Stimulated activated CD8-positive, alpha-beta memory T cell treated with anti-CD3 and anti-CD28 coated beads, Interleukin-12 subunit alpha, Interleukin-12 subunit beta, amount 100 ng/mL, for 4 hours (primary cell): Measurements from ENCODE around the gene UNKL.
"Not testable (repeated sequence)": the region's sequence is repeated elsewhere in the genome, so short reads cannot be mapped to it uniquely, and the experiment has no call there.

Experiments
- DNase-seq: peaks from one replicate; pipeline ENCODE4 v3.0.0-alpha.2; 2020; ENCODE audit warnings: low read depth

UNKL gene

DNA sequence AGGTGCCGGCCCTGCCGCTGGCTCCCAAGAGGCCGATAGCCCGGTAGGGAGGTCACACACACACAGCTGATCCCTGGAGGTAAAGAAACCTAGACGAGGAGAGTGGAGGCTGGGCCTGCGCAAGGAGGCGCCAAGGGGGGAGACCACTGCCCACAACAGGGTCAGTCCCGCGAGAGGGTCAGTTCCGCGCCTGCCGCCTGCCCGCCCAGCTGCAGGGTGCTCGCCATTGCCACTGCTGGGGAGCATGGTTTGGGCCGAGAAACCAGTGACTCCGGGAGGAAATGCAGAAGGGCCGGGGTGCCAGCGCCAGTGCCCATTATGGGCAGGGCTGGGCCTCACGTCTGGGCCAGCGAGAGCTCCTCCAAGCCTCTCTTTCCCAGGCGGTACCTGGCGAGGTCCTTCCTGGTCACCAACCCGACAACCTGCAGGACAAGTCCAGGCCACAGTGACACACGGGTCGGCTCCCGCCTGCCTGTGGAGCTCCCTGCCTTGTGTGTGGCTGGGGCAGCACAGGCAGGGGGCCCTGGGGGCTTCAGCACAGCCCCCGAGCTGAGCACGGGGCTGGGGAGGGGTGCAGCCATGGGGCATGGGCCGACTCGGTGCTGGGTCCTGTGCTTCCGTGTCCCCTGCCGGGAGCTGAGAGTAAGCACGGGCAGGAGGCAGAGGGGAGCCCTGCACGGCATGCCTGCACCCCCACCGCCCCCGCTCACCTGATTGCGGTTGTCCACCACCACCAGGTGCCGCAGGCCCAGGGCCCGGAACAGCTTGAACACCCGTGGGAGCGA is 32.0 kb upstream of the UNKL start:
- no peak for DNase-seq

DNA sequence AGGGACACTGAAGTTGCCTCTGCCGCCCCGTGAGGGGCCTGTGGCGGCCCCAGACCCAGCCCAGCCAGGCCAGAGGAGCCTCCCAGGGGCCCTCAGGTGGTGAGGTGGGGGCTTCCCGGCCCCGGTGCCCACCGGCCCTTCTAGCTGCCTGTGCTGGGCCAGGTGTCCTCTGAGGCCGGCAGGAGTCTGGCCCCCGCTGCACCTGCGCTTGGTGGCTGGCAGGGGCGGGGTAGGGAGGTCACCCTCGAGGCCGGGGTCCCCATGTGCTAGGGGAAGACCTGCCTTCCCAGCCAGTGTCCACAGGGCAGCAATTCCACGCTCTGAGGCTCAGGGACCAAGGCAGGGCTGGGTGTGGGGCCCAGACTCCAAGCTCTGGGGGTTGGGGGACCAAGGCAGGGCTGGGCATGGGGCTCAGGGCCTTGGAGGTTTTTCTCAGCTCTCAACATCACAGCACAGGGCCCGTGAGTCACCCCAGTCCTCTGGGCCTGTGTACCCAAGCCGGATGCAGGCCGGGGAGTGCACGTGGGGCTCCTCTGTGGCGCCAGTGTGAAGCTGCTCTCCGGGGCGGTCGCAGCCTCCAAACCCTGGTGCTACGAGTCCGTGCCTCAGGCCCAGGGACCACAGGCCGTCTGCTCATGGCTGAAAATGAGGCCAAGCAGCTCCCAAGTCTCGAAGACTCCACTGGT is 31.2 kb upstream of the UNKL start:
- no peak for DNase-seq

DNA sequence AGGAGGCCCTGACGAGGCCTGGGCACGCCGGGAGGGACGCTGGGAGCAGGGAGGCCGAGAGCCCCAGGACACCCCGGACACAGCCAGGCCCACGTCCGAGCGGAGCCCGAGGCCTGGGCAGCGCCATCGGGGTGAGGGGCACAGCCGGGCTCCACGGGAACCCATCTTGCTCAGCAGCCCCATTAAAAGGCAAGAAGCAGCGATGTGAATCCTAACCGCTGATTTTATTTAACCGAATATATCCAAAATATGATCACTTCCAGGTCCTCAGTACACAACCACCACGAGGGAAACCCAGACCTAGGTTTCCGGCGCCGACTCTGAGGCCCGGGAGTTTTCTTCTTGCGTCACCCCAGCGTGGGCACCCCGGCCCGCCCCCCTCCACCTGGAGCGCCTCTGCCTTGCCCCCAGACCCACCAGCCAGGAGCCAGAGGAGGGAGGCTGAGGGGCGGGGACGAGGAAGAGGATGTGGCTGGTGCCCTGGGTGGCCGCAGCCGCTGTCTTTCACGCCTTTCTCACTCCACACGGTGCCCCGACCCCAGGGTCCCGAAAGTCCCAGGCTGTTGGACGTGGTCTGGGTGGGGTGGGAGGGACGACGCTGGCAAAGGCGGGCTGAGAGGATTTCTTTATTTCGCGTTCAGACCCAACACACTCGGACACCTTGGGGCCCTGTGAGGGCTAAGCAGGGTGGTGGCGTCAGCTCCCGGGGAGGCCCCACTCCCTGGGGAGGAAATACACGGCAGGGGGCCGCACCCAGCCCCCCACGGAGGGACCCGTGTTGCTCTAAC is 30.4 kb upstream of the UNKL start:
- DNase-seq = no peak

DNA sequence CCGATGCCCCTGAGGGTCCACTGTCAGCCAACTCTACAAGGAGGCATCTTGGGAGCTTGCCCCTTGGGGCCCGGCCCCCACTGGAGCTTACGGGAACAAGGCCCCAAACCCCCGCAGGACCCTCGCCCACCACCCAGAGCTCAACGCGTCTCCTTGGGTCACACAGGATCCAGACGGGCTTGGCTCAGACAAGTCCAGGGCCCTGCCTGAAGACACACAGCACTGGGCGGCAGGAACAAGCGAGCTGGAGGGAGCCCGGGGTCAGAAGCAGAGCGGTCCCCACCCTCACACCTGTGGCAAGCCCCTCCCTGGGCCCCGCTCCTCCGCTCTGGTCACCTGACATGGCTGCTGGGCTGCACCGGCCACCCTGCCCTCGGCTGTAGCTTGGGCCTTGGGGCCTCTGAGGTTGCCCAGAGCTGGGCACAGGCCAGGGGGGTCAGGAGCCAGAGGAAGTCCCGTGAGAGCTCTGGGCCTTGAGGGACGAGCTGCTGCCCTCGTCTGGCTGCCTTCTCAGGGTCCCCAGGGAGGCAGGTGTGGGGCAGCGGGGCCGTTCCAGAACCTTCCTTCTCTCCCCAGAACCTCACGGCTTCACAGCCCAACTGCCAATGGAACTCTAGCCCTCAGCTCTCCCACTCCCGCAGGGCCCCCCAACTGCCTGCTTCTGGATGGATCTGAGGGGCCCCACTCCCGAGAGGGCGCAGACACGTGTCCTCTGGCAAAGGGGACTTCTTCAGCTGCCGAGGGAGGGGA is 29.7 kb upstream of the UNKL start, which contains the start of gene CCDC154:
Gene CCDC154 (minus strand): TSS at position 577 of the 750 bp plus-strand sequence. CDS start 234 bp downstream, at position 343.
- no peak for DNase-seq

DNA sequence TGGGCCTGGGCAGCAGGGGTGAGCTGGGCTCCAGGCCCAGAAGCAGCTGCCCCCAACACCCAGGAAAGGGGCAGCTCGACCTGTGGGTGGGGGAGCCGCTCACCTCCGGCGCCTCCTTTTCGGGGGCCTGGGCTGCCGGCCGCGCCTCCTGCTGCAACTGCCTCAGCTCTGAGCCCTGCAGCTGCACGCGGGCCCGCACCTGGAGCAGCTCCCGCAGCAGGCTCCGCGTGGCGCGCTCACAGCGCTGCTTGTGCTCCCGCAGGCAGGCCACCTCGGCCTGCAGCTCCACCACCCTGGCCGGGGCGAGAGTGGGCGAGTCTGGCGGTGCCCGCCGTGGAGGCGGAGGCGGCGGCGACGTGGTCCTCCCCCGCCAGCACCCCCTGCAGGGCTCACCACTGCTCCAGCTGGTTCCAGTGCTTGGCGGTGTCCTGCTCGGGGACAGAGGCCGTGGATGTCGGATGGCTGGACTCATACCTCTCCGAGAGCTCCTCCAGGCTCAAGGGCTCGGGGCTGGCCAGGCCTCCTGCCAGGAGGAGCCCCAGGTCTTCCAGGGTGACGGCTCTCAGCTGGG is 29.0 kb upstream of the UNKL start:
- no peak for DNase-seq

DNA sequence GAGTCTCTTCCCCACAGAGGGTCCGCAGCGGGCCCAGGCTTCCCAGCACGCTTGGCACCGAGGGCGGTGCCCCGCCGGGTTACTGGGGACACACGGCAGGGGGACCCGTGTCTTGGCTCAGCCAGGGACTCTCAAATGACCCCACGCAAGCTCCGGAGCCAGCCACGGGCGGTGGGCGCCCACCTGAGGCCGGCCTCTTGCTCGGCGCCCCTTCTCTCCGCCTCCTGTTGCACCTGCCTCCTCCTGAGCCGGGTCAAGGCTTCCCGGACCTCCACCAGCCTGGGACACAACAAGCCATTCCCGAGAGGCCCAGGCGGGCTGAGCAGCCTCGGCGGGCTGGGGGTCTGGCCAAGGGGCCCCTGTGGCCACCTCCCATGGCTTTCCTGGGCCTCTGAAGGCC is 28.2 kb upstream of the UNKL start:
- no peak for DNase-seq

DNA sequence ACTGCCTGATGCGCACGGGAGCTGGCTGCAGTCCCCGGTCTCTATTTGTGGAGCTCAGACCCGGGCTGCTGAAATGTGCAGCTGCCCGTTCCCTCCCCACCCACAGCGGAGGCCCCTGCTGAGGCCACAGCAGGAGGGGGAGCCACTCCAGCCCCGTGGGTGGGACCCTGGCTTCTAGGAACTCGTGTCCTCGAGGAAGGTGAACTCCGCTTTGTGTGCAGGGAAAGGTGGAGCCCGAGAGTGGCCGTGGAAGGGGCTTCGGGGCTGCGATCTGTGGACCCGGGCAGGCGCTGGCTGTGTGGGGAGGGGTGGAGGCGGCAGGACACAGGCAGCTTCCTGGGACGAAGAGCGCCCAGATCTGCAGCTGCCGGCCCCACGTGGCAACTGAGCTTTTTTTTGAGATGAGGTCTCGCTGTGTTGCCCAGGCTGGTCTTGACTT is 26.9 kb upstream of the UNKL start:
- no peak for DNase-seq

DNA sequence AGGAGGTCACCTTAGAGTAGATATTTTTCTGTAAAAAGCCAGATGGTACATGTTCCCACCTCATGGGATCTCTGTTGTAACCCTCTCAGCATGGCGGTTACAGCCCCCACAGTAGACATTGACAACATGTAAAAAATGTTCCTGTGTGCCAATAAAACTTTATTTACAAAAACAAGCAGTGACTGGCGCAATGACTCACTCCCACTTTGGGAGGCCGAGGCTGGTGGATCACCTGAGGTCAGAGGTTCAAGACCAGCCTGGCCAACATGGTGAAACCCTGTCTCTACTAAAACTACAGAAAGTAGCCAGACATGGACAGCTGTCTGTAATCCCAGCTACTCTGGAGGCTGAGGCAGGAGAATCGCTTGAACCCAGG is 25.2 kb upstream of the UNKL start:
- not testable (repeated sequence) for DNase-seq

DNA sequence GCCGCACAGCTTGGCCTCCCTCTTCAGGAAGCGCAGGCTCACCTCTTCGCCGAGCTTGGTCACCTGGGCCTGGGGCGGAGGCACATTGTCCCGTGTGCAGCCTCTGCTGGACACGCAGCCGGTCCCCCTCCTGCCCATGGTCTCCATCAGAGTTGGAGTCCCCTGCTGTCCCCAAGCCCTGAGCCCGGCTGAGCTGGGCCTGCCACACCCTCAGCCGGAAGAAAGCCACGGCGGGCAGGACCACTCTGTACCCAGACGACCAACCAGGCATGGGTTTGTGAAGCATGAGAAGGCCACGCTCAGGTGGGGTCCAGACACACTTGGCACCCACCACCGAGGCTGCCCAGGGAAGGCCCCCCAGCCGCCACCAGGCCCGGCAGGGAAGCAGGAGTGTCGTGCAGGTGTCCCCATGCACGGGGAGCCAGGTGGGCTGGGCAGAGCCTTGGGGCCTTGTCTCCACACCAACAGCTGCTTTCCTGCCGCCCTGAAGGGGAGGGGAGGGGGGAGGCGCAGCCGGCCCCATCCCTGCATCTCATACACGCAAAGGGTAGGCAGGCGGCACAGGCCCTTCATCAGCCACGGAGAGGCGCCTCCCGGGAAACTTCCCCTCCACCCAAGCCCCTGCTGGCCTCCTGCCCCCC is 24.7 kb upstream of the UNKL start:
- no peak for DNase-seq

DNA sequence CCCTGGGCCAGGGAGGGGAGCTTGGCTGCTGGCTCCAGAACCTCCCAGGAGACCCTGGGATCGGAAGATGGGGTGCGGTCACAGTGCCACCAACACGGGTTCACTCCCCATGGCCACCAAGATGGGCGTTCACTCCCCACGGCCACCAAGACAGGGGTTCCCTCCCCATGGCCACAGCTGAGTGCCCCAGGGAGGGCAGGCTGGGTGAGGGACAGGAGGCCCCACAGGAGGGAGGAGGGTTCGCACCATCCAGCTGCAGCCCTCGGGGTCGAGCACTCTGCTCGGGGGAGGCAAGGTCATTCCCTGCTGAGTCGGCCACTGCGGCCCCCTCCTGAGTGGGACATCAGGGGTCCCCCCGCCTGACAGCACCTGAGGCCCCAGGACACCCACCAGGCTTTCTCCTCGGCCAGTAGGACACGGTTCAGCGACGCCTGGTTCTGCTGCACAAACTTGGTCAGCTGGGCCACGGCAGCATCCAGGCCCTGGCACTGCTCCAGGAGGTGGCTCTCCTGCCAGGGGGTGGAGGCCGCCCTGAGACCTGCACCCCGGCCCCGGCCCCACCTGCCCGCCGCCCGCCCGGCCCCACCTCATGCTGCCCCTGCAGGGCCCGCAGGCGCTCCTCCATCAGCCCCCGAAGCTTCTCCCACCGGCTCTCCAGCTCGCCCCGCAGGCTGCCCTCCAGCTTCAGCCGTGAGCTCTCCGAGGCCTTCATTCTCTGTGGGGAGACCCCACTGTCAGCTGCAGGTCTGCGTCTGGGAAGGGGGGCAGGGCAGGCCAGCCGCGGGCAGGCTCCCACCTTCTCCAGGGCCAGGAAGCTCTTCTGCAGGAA is 23.9 kb upstream of the UNKL start:
- no peak for DNase-seq

DNA sequence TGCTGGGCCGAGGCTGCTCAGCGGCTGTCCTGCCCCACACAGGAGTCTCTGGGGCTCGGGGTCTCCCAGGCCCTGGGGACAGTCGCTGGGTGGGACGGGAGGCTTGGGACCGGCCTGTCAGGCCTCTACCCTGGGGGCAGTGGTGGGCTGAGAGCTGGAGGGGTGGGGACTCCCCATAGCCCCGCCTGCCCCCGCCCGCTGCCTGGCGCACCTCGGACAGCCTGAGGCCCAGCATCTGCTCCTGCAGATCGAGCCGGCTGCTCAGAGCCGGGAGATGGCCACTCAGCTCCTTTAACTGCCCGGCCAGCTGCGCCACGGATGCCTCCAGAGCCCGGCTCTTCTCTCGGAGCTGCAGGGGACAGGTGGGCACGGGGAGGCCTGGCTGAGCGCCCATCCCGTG is 23.1 kb upstream of the UNKL start:
- no peak for DNase-seq

DNA sequence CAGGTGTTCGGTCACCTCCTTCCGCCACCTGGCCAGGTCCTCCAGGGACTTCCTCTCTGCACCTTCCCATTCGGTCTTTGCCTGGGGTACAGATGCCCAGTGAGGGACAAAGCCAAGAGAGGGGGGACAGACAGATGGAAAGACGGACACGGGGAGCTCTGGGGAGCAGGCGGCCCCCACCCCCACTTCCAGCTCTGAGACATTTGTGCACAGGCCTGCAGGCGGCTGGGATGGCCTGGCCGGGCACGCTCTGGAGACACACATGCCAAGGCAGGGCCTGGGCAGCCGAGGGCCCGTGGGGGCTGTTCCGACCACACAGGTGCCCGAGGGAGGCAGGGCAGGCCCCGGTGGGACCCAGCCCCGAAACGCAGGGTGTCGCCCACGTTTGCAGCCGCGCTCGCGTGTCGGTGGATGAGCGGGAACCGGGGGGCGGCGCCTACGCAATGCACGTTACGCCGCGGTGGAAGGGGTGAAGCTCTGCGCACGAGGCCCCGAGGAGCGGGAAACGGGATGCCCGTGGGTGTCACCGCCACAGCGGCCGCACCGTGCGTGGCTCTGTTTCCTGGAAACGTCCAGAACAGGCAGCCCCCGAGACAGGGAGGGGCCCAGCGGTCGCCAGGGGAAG is 22.3 kb upstream of the UNKL start:
- no peak for DNase-seq

DNA sequence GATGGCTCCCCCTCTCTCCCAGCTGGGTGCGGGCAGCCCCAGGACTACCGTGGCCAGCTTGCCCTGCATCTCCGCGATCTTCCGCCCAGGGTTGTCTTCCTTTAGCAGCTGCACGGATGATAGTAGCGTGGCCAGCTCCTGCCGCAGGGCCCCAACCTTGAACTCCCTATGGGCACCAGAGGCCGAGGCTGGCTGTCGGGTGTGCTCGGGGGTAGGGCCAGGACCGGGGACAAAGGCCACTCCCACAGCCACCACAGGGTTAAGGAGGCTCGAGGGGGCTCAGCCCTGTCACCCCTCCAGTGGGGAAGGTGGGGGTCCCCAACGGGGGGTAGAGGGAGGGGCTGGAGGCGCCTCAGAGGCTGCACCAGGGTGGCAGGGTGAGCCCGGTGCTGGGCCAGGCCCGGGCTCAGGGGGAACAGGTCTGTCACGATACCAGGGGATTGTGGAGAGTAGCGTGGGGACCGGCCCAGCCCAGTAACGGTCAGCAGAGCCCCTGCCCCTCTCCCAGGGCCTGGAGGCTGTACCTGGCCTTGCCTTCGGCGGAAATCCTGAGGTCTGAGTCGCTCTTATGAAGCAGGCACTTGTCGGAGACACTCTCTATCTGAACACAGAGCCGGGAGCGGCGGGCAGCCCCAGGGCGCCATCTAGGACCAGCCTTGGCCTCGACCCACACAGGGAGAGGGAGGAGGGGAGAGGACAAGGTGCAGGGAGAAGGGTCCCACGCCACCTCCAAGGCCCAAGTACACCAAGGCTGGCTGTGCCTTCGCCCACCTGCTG is 21.6 kb upstream of the UNKL start:
- no peak for DNase-seq

DNA sequence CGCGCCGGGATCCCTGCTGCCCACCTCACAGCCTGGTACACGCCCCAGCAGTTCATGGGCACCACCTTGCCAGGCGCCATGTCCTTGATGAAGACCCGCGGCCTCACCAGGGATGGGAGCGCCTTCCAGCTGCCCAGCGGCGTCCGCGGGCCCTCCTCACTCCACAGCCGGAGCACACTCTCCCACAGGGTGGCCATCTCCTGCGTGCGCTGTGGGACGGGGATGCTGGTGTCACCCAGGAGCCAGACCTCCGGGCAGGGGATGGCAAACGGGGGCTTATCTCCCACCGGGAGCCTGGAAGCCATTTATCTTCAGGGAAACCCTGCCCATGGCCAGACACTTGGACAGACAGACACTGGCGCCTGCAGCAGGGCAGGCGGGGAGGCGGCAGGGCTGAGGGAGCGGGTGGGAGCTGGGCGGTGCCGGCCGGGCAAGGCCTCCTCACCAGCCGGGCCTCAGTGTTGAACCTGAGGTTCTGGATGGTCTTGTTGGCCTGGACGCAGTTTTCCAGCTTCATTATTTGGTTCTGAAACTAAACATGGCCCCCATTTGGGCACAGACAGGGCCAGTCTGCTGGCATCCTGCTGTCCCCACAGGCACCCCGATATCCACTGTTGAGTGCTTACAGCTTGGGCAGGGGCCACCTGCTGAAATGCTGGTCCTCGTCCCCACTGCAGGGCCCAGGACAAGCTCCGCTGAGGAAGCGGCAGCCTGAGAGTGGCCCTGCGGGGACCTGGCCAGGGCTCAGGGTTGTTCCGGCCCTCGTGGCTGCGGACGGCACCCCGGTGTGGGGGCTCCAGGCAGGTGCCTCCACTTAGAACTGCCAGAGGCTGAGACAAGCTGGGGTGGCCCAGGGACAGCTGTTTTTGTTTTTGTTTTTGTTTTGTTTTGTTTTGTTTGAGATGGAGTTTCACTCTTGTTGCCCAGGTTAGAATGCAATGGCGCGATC is 20.4 kb upstream of the UNKL start:
- DNase-seq = no peak

DNA sequence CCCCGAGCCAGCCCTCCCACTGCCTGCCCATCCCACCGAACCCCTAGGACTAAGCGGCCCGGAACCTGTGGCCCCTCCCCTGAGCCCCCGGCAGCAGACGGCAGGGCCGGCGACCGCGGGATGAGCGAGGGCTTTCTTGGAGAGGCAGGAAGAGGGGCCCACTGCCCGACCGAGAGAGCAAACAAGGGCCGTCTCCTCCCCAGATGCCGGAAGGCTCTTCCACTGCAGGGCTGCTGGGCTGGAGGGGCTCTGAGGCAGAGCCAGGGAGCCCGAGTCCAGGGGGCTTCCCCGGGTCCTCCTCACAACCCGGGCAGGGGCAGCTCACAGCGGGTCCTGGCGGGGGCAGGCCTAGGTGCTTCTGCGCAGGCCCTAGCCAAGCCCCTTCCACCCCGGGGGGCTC is 19.3 kb upstream of the UNKL start:
- no peak for DNase-seq

DNA sequence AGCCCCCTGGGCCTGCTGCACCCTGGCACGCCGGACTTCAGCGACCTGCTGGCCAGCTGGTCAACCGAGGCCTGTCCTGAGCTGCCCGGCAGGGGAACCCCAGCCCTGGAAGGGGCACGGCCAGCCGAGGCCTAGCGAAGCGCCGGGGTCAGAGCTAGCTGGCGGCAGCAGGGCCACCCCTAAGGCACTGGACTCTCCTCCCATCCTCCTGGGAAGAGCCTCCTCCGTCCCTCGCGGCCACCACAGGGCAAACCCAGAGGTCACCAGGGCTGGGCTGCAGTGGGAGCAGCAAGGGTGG is 18.7 kb upstream of the UNKL start:
- no peak for DNase-seq

DNA sequence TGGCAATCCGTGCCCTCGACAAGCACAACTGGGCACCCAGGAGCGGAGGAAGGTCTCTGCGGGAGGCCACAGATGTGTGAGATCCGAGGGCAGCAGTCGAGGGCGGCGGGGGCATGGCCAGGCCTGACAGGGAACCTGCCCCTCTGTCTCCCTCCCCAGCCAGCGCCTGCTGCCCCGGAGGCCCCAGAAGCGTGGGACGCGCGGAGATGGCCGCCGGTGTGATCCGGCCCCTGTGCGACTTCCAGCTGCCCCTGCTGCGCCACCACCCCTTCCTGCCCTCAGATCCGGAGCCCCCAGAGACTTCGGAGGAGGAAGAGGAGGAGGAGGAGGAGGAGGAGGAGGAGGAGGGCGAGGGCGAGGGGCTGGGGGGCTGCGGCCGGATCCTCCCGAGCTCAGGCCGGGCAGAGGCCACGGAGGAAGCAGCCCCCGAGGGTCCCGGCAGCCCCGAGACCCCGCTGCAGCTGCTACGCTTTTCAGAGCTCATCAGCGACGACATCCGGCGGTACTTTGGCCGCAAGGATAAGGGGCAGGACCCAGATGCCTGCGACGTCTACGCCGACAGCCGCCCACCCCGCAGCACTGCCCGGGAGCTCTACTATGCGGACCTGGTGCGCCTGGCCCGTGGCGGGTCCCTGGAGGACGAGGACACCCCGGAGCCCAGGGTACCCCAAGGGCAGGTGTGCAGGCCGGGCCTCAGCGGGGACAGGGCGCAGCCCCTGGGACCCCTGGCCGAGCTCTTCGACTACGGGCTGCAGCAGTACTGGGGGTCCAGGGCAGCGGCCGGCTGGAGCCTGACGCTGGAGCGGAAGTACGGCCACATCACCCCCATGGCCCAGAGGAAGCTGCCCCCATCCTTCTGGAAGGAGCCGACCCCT is 18.1 kb upstream of the UNKL start:
- DNase-seq = no peak
